Astrocyte of the spinal cord (primary cell): ENCODE results near the gene MEGF8.

Experiments used
- DNase-seq: peaks from one replicate; pipeline ENCODE4 v3.0.0; 2011; ENCODE audit warnings: low read depth, low spot score
- H3K4me3 ChIP-seq: 2 replicates; pipeline ENCODE4 v1.5.1; 2011; ENCODE audit warnings: low read depth, mild to moderate bottlenecking, low read length, moderate library complexity
- CTCF ChIP-seq: IDR thresholded peaks from 2 replicates; pipeline ENCODE4 v1.5.1; 2012; ENCODE audit warnings: low read depth, mild to moderate bottlenecking, low read length, inconsistent platforms
- in situ Hi-C: cut with HindIII; loops from 2 replicates; pipeline ENCODE4 v1.10.0; 2017; ENCODE audit warnings: low sequenced_read_pairs

The MEGF8 gene

DNA sequence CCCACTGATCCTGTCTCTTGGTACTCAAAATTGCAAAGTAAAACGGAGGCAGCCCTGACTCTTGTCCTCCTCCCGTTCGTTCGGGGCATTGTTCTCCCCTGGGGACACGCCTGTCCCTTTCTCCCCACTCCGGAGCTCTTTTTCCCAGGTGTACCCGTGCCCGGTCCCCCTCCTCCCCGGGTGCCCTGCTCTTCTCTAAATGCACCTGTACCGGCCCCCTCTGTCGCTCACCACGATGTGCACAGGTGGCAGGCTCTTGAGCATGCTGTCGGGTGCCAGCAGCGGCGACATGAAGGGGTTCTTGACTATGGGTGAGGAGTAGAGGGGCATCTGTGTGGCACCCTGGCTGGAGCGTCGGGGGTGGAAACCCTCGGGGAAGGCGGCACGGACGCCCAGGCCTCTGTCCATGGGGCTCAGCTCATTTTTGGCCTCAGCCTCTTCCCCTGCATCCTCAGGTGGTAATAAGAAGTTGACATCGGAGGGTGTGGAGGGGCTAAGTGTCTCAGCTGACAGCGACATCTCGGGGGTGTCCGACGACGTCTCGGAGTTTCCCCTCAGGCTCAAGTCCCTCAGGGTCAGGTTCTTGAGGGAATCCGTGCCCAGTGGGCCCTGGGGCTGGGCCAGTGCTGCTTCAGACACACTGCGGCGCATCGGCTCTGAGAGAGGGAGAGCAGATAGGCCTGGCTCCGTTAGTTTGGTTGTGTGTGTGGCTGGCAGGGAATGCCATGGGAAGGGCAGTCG is 77.1 kb downstream of the MEGF8 start:
- H3K4me3 ChIP-seq, result peak overlapping the region; percentile 46
- TF ChIP-seq CTCF, result no peak
- in situ Hi-C loops, result no loop called here
- no peak for DNase-seq

GRCh38 chr19:42403586-42403985 is 78.2 kb downstream of the MEGF8 start:
- in situ Hi-C loops, result no loop called here
- H3K4me3 ChIP-seq, result no peak overlapping the region
- no peak for TF ChIP-seq CTCF
- DNase-seq, result no peak

GRCh38 chr19:42406111-42406510 is 80.7 kb downstream of the MEGF8 start:
- no peak for TF ChIP-seq CTCF
- no peak for DNase-seq
- in situ Hi-C loops, result no loop called here
- H3K4me3 ChIP-seq, result no peak overlapping the region

GRCh38 chr19:42407085-42407815 is 81.8 kb downstream of the MEGF8 start:
- in situ Hi-C loops, result no loop called here
- TF ChIP-seq CTCF, result no peak
- no peak overlapping the region for H3K4me3 ChIP-seq
- DNase-seq, result no peak

GRCh38 chr19:42407816-42408175 is 82.4 kb downstream of the MEGF8 start:
- no peak for DNase-seq
- H3K4me3 ChIP-seq, result no peak overlapping the region
- TF ChIP-seq CTCF, result no peak
- in situ Hi-C loops, result no loop called here

GRCh38 chr19:42409477-42409876 is 84.0 kb downstream of the MEGF8 start:
- no peak for DNase-seq
- TF ChIP-seq CTCF, result no peak
- no peak overlapping the region for H3K4me3 ChIP-seq
- in situ Hi-C loops, result no loop called here
